ENCODE measurements around the gene DAO.
"Not testable (repeated sequence)": the region's sequence is repeated elsewhere in the genome, so short reads cannot be mapped to it uniquely, and the experiment has no call there.

DAO gene

DNA sequence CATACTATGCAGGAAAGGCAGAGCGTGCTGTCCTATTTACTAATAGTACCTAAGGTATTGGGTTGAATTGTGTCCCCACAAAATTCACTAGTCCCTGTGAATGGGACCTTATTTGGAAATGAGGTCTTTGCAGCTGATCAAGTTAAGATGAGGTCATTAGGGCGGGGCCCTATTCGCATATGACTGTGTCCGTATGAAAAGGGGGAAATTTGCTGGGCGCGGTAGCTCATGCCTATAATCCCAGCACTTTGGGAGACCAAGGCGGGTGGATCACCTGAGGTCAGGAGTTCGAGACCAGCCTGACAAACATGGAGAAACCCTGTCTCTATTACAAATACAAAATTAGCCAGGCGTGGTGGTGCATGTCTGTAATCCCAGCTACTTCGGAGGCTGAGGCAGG is 13.8 kb upstream of the DAO start:
- DNase-seq (ENCODE audit: insufficient read length, low spot score); FAIRE-seq: not testable (repeated sequence)

DNA sequence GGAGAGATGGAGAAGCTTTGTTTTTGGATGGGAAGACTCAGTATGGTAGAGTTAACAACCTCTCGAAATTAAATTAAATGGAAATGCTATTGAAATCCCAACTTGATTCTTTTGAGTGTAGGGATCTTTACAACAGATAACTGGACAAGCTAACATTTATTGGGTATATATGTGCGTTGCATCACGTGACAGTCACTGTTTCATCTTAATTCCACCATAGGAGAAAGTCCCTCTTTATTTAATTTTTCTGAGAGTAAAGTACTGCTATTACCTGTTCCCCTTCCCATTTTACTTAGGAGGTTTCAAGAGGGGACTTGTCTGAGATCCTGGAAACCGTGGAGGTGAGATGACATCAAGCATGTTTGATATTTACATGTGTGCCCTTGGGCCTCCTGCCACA is 11.1 kb upstream of the DAO start:
- no peak for DNase-seq (ENCODE audit: insufficient read length, low spot score)
- no peak for FAIRE-seq

DNA sequence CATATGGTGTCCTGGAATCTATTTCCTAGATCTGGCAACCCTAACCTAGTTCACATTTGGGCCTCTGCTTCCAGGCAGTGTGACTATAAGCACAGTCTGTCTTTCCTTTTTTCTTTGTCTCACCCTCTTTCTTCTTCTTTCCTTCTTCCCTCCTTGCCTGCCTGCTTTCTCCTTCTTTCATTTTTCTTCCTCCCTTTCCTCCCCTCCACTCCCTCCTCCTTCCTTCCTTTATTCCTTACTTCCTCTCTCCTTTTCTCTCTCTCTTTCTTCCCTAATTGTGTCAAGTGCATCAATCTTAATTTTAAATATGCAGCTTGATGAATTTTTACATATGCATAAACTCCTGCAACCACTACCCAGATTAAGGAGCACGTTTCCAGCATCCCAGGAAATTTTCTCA is 4.6 kb upstream of the DAO start:
- FAIRE-seq (no peak), DNase-seq (ENCODE audit: insufficient read length, low spot score) (no peak)

DNA sequence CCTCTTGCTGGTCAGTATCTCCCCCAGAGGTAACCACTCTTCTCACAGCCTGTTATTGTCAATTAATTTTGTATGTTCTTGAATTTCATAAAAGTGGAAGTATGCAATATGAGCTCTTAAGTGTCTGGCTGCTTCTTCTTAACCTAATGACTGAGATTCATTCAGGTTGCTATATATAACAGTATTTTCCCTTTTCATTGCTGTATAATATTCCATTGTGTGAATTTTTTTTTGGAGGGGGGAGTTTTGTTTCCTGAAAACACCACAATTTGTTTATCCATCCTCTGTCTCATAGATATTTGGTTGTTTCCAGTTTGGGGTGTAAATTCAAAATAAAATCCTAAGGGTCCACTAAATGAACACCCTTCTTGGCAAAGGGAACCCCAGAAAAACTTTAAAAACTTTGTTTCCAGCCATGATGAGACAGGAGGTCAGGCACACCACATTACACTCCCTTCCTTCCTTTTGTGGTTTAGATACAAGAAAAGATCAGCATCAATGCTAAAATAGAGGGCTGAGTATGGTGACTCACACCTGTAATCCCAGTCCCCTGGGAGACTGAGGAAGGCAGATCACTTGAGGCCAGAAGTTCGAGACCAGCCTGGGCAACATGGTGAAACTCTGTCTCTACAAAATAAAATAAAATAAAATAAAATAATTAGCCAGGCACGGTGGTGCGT is 4.1 kb upstream of the DAO start:
- FAIRE-seq: no peak

DNA sequence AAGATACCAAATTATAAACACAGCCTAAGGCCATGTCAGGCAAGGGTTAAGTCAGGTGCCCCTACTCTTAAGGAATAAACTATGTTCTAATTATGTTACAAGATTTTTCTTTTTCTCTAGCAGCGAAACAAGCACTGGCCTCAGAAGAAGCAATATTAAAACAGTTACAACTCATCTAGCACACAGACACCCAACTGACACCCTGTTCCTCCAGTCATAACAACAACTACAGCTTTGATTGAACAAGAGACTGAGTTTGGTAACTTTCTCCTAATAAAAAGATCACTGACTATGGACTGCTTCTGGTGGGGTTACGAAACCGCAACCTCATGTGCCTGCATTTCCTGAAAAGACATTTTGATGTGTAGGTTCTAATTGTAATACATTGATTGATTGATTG is 3.3 kb upstream of the DAO start:
- FAIRE-seq: no peak
- no peak for DNase-seq (ENCODE audit: insufficient read length, low spot score)

More for the DNA sequence above, 4.1 kb upstream of the DAO start:
- DNase-seq (ENCODE audit: insufficient read length, low spot score): no peak

DNA sequence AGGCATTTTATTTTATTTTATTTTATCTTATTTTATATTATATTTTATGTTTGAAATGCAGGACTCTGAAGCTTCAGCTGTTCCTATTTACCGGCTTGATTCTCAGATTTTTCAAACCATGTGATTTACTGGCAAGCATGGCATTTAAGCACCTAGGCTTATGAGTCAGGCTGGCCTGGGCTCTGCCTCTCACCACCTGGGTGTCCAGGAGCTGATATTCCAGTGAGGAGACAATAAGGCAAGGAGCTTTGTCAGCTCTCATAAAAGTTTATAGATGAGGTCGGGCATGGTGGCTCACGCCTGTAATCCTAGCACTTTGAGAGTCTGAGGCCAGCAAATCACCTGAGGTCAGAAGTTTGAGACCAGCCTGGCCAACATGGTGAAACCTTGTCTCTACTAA is 2.1 kb downstream of the DAO start:
- FAIRE-seq: no peak
- DNase-seq (ENCODE audit: insufficient read length, low spot score): no peak

DNA sequence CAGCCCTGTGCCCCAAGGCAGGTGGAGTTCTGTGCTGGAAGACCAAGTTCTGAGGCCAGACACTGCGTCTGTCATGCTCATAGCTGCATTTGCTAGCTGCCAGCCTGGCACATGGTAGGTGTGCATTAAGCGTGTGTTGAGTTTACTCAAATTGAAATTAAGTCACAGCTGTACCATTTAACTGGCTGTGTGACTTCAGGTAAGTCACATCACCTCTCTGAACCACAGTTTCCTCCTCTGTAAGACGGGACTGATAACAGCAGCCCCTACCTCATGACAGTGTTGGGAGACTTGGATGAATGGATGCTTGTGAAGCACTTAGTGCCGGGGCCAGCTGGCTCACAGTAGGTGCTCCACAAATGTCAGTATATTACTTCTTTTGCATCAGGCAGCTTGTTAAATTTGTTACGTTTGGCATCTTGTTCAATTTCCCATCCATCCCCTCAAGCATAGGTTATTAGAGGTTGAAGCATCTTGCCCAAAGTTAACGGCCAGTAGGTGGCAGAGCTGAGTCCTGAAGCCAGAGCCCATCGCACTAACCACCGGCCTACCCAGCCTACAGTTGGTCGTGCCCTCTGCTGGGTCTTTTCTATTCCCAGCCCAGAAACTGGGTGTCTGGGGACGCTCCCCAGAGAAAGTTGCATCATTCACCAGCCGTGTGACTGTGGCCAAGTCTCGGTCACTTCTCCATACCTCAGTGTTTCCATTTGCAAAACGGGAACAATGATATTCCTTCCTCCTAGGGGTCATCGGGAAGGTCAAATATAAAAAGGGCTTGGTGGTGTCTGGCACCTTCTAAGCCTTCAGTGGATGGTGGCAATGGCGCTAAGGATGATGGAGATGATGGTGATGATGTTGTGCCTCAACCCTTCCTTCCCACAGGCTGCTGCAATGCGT is 4.5 kb downstream of the DAO start:
- FAIRE-seq (peak; percentile 52), DNase-seq (ENCODE audit: insufficient read length, low spot score) (no peak)

DNA sequence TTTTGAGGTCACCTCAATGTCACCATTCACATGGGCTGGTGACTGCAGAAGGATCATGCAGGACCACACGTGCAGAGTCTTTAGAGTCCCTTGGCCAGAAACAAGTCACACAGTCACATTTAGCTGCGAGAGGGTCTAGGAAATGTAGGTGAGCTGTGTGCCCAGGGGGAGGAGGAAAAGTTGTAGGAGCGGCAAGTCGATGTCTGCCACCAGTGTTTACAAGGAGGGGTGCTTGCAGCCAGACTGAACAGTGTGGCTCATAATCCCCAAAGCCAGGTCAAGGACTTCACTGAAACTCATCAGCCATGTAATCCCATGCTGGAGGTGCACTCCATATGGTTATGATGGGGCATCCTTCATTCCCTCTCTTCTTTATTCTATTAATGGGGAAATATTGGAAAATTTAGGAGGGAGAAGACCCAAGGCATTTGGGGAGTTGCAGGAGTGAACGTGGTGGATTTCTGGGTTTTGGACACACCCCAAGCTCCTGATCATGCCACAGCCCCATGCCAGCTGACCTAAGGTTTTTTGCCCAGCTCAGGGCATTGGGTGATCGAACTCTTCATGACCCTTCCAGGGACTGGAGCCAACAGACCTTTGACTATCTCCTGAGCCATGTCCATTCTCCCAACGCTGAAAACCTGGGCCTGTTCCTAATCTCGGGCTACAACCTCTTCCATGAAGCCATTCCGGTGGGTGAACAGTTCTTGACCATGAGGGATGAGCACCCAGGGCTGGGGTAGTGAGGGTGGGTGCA is 7.2 kb downstream of the DAO start:
- FAIRE-seq (no peak), DNase-seq (ENCODE audit: insufficient read length, low spot score) (no peak)

DNA sequence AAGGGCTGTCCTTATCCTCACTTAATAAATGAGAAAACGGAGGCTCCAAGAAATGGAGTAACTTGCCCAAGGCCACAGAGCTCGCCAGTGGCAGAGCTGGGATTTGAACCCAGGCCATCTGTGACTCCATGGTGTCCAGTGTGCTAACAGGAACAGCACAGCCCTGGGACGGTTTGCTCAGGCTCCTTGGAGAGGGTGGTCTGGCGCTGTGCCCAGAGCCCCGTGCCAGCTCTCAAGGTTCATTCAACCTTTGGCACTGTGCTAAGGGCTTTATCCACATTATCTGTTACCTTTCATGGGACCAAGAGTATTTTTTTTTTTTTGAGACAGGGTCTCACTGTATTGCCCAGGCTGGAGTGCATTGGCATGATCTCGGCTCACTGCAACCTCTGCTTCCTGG is 8.1 kb downstream of the DAO start:
- FAIRE-seq: no peak
- DNase-seq (ENCODE audit: insufficient read length, low spot score): no peak

DNA sequence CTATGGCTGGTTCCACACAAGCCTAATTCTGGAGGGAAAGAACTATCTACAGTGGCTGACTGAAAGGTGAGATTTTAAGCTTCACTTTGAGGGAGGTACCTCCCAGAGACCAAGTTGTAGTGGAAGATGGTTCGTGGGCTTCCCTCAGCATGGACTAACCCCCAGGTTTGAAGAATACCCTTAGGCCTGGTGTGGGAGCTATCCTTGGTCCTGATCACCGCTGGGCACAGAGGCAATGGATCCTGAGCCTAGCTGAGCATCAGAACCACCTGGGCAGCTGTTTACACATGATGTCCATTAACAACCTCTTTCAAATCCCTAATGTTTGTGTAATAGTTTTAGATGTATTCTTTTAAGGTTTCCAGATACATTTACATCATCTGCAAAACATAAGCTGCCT is 10.3 kb downstream of the DAO start:
- FAIRE-seq: no peak
- no peak for DNase-seq (ENCODE audit: insufficient read length, low spot score)

DNA sequence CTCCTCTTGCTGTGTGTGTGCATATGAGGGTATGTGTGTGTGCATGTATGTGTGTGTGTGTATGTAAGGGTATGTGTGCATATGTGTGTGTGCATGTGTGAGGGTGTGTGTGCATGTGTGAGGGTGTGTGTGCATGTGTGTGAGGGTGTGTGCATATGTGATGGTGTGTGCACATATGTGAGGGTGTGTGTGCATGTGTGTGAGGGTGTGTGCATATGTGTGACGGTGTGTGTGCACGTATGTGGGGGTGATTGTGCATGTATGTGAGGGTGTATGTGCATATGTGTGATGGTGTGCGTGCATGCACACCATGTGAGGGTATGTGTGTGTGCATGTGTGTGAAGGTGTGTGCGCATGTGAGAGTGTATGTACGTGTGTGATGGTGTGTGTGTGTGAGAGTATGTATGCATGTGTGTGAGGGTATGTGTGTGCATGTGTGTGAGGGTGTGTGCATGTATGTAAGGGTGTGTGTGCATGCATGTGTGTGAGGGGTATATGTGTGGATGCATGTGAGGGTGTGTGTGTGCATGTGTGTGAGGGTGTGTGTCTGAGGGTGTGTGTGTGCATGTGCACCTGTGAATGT is 15.4 kb downstream of the DAO start:
- DNase-seq (ENCODE audit: insufficient read length, low spot score): no peak
- FAIRE-seq: peak; percentile 99

DNA sequence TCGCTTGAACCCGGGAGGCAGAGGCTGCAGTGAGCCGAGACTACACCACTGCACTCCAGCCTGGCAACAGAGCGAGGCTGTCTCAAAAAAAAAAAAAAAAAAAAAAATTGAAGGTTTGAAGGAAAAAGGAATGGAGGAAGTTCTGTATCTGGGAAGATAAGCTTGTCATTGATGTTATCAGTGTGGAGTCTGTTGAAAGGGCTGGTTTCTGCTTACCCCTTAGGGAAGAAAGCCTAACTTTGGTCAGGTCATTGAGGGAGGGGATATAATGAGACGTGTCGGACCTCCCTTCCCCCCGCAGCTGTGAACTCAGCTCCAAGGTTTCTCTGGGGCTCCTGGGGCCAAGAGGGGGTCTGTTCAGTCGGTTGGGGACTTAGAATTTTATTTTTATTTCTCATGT is 16.4 kb downstream of the DAO start:
- no peak for DNase-seq (ENCODE audit: insufficient read length, low spot score)

DNA sequence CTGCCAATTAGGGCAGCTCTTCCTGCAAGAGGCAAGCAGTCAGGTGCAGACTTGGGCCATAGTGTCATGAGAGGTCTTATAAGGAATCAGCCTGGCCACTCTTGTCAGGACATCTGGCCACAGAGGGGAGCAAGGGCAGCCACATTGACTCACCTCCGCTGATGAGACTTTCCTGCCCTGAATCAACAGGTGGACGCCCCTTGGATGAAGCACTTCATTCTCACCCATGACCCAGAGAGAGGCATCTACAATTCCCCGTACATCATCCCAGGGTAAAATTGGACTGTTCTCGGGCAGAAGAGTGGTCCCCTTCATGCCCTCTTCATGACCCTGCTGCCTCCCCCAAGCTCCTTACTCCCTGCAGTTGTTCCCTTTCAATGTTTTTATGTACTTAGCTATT is 16.9 kb downstream of the DAO start:
- FAIRE-seq (no peak), DNase-seq (ENCODE audit: insufficient read length, low spot score) (no peak)

More for the DNA sequence above, 16.4 kb downstream of the DAO start:
- no peak for FAIRE-seq

DNA sequence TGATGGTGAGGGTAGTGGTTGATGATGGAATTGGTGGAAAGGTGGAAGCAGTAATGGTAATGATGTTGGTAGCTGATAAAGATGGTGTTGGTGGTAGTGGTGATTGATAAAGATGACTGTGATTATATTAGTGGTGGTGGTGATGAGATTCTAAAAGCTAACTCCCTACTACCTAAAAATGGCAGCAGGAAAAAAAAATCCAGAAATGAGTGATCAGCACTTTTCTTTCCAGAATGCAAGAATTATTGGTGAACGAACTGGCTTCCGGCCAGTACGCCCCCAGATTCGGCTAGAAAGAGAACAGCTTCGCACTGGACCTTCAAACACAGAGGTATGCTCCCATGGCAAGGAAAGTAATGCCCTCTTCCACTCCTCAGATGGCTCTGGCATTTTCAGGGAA is 19.3 kb downstream of the DAO start:
- FAIRE-seq (no peak), DNase-seq (ENCODE audit: insufficient read length, low spot score) (no peak)

DNA sequence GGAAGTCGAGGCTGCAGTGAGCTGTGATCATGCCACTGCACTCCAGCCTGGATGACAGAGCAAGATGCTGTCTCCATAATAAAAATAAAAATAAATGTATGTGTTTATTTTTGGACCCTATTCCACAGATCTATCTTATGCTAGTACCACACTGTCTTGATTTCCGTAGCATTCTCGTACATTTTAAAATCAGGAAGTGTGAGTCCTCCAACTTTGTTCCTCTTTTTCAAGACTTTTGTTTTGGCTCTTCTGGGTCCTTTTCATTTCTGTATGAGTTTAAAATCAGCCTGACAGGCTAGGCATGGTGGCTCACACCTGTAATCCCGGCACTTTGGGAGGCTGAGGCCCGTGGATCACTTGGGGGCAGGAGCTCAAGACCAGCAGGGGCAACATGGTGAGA is 25.8 kb downstream of the DAO start:
- no peak for FAIRE-seq

DNA sequence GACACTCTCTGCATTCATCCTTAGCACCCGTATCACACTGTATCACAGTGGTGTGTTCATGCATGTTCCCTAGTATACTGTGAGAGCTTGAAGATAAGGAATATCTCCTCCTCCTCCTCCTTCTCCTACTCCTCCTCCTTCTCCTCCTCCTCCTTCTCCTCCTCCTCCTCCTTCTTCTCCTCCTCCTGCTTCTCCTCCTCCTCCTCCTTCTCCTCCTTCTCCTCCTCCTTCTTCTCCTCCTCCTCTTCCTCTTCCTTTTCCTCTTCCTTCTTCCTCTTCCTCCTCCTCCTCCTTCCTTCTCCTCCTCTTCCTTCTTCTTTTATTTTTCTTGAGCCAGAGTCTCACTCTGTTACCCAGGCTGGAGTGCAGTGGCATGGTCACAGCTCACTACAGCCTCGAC is 27.1 kb downstream of the DAO start:
- DNase-seq (ENCODE audit: insufficient read length, low spot score) (no peak), FAIRE-seq (no peak)

More for the DNA sequence above, 25.8 kb downstream of the DAO start:
- DNase-seq (ENCODE audit: insufficient read length, low spot score): no peak

DNA sequence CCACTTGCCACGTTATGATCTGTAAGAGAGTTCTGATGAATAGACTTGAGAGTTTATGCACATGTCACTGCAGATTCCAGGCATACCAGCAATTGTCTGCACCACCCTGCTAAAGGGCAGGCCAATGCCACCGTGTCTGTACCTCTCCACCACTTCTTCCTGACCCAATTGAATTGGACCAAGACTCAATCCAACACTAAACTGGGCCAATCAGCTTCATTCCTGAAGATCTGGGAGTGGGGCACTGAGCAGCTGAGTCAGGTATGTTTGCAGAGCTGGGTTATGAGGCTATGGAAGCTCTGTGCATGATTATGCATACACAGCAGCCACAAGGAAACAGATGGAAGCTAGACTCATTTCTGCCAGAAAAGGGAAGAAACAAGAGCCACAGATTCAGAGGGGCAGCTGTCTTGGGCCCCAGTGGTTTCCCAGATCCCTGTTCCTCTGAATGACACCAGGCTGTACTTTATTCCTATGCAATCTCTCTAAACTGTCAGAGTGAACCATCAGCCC is 28.0 kb downstream of the DAO start:
- DNase-seq (ENCODE audit: insufficient read length, low spot score): peak; percentile 43
- peak; percentile 92 for FAIRE-seq

DNA sequence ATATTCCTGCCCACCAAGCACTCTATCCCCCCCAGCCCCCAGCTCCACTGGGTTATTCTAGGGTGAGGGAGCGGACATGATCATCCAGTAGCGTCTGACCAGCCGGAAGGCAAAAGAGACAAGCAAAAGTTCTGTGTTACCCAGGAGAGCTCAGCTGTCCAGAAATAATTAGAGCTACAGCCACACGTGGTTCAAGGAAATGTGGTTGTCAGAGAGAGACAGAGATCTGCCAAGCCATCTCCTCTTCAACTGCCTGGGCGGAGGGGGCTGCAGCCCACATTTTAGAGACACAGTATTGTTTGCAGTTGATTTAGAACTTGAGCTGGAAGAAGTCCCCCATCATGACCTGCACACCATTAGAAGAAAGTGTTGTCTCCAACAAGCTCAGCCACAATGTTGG is 30.4 kb downstream of the DAO start:
- FAIRE-seq (no peak), DNase-seq (ENCODE audit: insufficient read length, low spot score) (no peak)

DNA sequence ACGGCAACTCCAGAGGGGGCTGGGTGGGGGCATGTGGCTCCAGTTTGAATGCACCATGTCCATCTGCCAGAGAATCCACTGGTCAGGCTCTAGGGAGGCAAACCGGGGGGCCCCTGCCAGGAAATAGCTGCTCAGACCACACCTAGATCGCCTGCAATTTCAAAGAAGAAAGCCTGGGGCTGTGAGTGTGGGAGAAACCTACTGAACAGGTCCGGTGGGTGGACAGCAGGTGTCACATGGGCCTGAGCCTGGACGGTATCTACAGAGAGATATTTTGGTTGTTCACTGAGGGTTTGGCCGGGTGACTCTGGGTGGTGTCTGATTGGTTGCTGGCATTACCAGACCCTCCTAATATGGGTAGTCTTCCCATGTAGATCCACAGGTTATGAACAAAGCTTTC is 32.0 kb downstream of the DAO start:
- no peak for DNase-seq (ENCODE audit: insufficient read length, low spot score)
- FAIRE-seq: no peak

DNA sequence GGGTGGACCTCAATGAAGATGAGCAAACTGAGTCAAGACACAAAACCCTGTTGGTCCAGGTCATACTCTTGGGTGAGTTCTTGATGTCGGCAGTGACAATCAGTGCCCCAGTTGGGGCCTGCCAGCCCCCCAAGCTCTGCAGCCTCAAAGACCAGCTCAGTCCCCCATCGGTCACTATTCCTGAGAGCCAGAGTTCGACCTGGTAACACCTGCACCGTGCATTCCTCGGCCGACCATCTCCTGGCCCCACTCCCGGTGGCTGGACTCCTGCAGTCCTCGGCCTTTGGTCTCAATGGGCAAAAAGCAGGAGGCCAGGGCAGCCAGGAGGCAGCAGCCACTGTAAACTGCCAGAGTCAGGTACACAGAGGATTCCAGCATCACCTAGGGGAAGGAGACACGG is 32.5 kb downstream of the DAO start:
- no peak for DNase-seq (ENCODE audit: insufficient read length, low spot score)
- FAIRE-seq: no peak

DNA sequence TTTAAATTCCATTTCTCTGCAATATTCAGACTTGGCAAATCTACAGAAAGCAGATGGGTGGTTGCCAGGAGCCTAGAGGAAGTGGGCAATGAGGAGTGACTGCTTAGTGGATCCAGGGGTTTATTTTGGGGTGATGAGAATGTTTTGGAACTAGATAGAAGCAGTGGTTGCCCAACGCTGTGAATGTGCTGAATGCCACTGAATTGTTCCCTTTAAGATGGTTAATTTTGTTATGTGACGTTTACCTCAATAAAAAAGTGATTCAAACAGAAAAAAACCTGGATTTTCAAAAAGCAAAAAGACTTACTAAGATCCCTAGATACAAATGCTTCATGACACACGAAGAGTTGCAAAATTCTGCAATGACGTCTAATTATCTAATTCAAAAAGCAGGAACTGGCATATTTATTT is 34.2 kb downstream of the DAO start:
- no peak for DNase-seq (ENCODE audit: insufficient read length, low spot score)
- FAIRE-seq: no peak
